ENCODE measurements around the gene FAM168B.

FAM168B gene

GRCh38 chr2:131026919-131027318 is 66.3 kb downstream of the FAM168B start:
- TF ChIP-seq CTCF (IDR thresholded peaks at IDR 0.05; ENCODE audit: control extremely low read depth, extremely low read depth, low read depth, missing control alignments) = no peak
- DNase-seq (ENCODE audit: extremely low spot score) = no peak
- ChIA-PET POLR2A (no interaction called here), CTCF (no interaction called here)

GRCh38 chr2:131023758-131024157 is 69.5 kb downstream of the FAM168B start:
- no peak for DNase-seq (ENCODE audit: extremely low spot score)
- TF ChIP-seq CTCF (IDR thresholded peaks at IDR 0.05; ENCODE audit: control extremely low read depth, extremely low read depth, low read depth, missing control alignments) = no peak
- CTCF ChIA-PET = no interaction called here
- POLR2A ChIA-PET = no interaction called here

- TF ChIP-seq CTCF (IDR thresholded peaks at IDR 0.05; ENCODE audit: control extremely low read depth, extremely low read depth, low read depth, missing control alignments) = no peak
- no peak for DNase-seq (ENCODE audit: extremely low spot score)
- ChIA-PET POLR2A (no interaction called here), CTCF (no interaction called here)
Measured at GRCh38 chr2:131022731-131023130, 70.5 kb downstream of the FAM168B start.

GRCh38 chr2:131016826-131017741 is 76.2 kb downstream of the FAM168B start:
- CTCF ChIA-PET = no interaction called here

GRCh38 chr2:131015764-131016163 is 77.5 kb downstream of the FAM168B start:
- ChIA-PET CTCF (no interaction called here), POLR2A (no interaction called here)
- no peak for DNase-seq (ENCODE audit: extremely low spot score)
- no peak for TF ChIP-seq CTCF (IDR thresholded peaks at IDR 0.05; ENCODE audit: control extremely low read depth, extremely low read depth, low read depth, missing control alignments)

More at GRCh38 chr2:131016826-131017741, 76.2 kb downstream of the FAM168B start:
- no peak for TF ChIP-seq CTCF (IDR thresholded peaks at IDR 0.05; ENCODE audit: control extremely low read depth, extremely low read depth, low read depth, missing control alignments)
- POLR2A ChIA-PET = no interaction called here
- no peak for DNase-seq (ENCODE audit: extremely low spot score)

- no peak for DNase-seq (ENCODE audit: extremely low spot score)
- ChIA-PET CTCF (no interaction called here), POLR2A (no interaction called here)
- TF ChIP-seq CTCF (IDR thresholded peaks at IDR 0.05; ENCODE audit: control extremely low read depth, extremely low read depth, low read depth, missing control alignments) = no peak
Measured at GRCh38 chr2:131014141-131014540, 79.1 kb downstream of the FAM168B start.

Data from GM10248 (cell line).